Epithelial cell of esophagus (primary cell): ENCODE data around the gene GP1BA.

ENCODE experiments used
- DNase-seq: peaks from one replicate; pipeline ENCODE4 v3.0.0; 2010; ENCODE audit warnings: low read depth
- H3K4me3 ChIP-seq: 2 replicates; pipeline ENCODE4 v1.5.1; 2011; ENCODE audit warnings: mild to moderate bottlenecking, low read length, control low read depth
- TF ChIP-seq, protein P1 (sequence below): IDR thresholded peaks from 2 replicates; pipeline ENCODE4 v1.5.1; 2011; ENCODE audit warnings: low read depth, mild to moderate bottlenecking, low read length, control low read depth, inconsistent platforms; ENCODE audit not compliant: insufficient read depth; ENCODE audit errors: missing control alignments

GP1BA gene

DNA sequence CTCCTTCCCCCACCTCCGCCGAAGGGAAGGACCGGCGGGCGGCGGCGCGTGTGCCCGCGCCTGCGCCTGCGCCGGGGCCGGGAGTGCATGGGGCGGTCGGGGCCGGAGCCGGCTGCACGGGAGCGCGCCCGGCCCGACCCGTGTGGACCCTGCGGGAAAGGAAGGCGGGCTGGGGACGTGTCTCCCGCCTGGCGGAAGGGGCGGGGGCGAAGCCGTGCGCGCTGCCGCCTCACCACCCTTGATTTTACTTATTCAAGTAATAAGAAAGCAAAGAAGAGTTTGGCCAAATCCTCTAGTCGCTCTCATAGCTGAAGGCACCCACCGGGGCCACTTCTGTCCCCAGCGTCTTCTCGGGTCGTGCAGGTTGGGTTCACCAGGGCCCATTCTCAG is 16.8 kb downstream of the GP1BA start:
- TF ChIP-seq, protein P1, sequence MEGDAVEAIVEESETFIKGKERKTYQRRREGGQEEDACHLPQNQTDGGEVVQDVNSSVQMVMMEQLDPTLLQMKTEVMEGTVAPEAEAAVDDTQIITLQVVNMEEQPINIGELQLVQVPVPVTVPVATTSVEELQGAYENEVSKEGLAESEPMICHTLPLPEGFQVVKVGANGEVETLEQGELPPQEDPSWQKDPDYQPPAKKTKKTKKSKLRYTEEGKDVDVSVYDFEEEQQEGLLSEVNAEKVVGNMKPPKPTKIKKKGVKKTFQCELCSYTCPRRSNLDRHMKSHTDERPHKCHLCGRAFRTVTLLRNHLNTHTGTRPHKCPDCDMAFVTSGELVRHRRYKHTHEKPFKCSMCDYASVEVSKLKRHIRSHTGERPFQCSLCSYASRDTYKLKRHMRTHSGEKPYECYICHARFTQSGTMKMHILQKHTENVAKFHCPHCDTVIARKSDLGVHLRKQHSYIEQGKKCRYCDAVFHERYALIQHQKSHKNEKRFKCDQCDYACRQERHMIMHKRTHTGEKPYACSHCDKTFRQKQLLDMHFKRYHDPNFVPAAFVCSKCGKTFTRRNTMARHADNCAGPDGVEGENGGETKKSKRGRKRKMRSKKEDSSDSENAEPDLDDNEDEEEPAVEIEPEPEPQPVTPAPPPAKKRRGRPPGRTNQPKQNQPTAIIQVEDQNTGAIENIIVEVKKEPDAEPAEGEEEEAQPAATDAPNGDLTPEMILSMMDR = no peak
- peak overlapping the region; percentile 60 for H3K4me3 ChIP-seq
- DNase-seq = peak; percentile 91

DNA sequence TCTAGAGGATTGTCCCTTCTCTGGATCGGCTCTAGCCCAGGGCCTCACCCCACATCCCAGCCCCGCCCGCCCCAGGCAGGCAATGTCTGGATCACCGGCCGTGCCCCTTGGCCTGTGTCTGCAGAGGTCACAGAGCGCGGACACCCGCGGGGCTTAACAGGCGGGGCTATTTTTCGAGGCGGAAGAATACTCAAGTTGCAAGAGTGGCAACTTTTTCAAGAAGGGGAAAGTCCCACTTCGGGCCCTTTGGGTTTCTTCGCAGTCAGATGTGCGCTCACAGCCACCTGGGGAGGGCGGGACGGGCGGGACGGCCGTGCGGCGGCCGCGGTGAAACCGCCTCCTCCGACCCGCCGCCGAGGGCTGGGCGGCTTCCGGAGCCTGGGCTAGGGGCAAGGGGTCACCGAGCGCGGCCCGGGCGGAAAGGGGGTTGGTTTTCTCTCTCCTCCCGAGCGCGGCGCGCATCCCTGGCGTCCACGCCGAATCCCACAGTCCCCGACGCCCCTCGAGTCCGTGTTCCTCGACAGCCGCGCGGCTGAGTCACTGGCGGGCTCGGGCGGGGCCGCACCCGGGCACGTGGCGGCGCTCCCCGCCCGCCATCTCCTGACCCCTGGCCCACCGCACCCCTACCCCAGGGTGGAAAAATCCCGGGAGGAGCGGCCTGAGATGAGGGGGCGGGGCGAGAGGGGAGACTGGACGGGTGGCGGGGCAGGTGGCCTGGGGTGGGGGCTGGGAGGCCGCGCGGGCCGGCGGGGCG is 17.4 kb downstream of the GP1BA start:
- H3K4me3 ChIP-seq = peak overlapping the region; percentile 60
- TF ChIP-seq, protein P1 = no peak
- DNase-seq = peak; percentile 80

DNA sequence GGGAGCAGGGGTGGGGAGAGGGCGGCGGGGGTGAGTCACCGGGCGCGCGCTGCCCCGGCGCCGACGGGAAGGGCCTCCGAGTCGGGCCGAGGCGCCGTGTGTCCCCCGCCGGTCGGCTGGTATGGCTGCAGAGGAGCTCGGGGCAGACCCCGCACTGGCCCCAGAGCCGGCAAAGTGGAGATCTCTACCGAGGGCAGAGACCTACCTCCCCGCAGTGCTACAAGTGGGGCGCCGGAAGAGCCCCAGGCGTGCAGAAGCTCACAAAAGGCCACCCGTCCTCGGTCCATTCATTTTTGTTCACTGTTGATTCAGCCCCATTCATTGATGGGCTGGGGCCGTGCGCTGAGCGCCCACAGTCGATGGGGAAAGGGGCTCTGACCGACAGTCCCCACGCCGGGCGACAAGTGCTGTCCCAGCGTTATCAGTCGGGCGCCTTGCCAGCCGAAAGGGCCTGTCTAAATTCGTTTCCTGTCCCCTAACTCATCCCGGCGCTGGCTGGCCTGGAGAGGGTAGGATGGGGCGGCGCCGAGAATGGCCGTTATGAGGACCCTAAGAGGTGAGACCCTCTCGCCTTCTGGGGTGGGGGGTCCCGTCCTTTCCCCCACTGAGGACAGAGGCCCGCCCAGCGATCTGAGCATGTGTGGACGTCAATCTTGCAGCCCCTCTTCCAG is 18.1 kb downstream of the GP1BA start:
- no peak for DNase-seq
- H3K4me3 ChIP-seq = peak overlapping the region; percentile 20
- TF ChIP-seq, protein P1 = no peak

DNA sequence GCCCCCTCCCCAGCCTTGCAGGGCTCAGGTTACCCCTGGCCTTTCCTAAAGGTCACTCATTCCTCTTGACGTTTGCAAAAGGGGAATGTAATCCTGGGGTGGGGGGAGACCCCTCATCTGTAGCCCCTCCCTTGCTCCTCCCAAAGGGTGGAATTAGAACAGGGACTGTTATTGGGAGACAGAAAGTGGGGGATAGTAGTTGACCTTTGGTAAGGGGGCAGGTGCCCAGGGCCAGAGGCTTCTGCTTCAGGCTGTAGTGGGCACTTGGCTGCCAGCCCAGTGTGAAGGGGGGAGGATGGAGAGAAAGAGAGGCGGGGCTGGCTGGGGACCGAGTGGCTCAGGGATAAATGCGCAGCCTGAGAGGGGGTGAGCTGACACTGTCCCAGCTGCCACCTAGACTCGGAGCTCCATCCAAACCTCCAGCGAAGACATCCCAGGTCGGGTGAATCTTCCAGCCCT is 18.7 kb downstream of the GP1BA start, which contains the start of gene ENO3:
Gene ENO3, plus strand, starts transcription at position 374 of the 459 bp plus-strand sequence. CDS start 711 bp downstream, outside the sequence.
- H3K4me3 ChIP-seq = peak within 1 kb of the TSS; percentile 20
- TF ChIP-seq, protein P1 = no peak
- no peak for DNase-seq

DNA sequence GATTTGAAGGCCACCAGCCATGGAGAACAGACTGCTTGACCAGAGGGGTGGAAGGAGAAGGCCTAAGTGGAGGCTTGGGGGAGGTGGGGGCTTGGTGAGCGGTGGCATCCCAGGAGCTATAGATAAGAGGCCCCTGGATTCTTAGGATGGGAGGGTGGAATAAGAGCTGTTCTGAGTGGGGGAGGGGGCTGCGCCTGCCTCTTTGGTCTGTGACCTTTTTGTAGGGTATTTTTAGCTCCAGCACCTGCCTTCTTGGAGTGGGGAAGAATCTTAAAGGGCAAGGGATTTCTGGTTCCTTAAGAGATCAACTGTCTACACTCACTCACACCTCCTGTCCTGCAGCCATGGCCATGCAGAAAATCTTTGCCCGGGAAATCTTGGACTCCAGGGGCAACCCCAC is 19.4 kb downstream of the GP1BA start:
- no peak for DNase-seq
- no peak overlapping the region for H3K4me3 ChIP-seq
- TF ChIP-seq, protein P1 = no peak

DNA sequence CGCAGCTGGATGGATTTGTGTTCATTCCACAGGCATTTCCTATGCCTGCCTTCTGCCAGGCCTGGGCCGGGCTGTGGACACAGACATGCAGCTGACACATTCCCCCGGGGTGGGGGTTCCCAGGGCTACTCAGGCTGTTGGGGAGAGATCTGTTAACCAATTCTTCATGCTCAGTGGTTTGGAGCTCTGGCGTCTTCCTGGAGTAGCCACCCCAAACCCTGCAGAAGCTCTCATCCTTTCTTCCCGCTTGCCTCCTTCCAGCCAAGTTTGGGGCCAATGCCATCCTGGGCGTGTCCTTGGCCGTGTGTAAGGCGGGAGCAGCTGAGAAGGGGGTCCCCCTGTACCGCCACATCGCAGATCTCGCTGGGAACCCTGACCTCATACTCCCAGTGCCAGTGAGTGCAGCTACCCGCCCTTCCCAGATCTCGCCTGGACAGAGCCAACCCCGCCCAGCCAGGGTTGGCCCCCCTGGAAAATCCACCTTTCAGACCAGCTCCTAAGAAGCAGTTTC is 21.4 kb downstream of the GP1BA start:
- TF ChIP-seq, protein P1 = no peak
- H3K4me3 ChIP-seq = no peak overlapping the region
- DNase-seq = no peak
